ENCODE data around the gene TPCN1. TPM values are rescaled to one million over a fixed set of nuclear protein-coding genes. Genes with fewer than 3 reads are reported as not detected.
A peak's percentile ranks its signal among the peaks of the same experiment; 100 is the strongest.

TPCN1 gene
- total RNA-seq, 1 experiment from 2014 or later = 13.5 TPM

DNA sequence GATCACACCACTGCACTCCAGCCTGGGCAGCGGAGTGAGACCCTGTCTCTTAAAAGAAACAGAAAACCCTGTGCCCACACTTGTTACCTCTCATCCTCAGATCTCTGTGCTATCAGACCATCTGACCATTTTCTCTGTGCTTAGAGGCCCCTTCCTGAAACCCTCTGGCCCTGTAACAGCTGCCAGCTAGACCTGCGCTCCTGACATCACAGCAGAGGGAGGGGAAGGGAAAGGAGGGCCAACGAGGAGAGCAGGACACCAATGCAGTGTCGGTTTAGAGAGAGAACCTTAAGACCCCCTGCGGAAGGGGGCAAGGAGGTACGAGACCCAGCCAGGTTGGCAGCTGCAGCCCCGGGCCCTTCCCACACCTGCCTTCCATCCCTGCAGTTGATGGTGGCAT lies 71.3 kb downstream of the TPCN1 start:
- Mint-ChIP-seq H3K4me3 (no peak overlapping the region), H3K27me3 (ENCODE audit: low read depth) (no peaks in the 10 kb centered on the region), H3K36me3 (ENCODE audit: insufficient read depth in 1 of 3, low read depth in 3 of 3) (peaks cover 3 to 19% (median 6%) of the 10 kb centered on the region in 3 experiments; a peak in 5 of 7 replicates), H3K27ac (0 out of 7 replicates have a peak overlapping the region, but pooled peaks of 1 of the 3 experiments have one; percentile 24), H3K9me3 (no peaks in the 10 kb centered on the region), H3K4me1 (peaks cover 0 to 2% of the 10 kb centered on the region in 2 experiments; a peak in 2 of 4 replicates)
- H3K4me2 ChIP-seq (ENCODE audit: insufficient read depth, insufficient read length, low read length) = no peak overlapping the region
- H3K27ac ChIP-seq (ENCODE audit: insufficient read length, low read depth, low read length) = no peak overlapping the region
- no peaks in the 10 kb centered on the region for H3K23me2 ChIP-seq (ENCODE audit: insufficient read length, low read depth, low read length, poor library complexity, severe bottlenecking)
- H3T11ph ChIP-seq (ENCODE audit: low read length) = no peak overlapping the region
- TF ChIP-seq, protein P1, sequence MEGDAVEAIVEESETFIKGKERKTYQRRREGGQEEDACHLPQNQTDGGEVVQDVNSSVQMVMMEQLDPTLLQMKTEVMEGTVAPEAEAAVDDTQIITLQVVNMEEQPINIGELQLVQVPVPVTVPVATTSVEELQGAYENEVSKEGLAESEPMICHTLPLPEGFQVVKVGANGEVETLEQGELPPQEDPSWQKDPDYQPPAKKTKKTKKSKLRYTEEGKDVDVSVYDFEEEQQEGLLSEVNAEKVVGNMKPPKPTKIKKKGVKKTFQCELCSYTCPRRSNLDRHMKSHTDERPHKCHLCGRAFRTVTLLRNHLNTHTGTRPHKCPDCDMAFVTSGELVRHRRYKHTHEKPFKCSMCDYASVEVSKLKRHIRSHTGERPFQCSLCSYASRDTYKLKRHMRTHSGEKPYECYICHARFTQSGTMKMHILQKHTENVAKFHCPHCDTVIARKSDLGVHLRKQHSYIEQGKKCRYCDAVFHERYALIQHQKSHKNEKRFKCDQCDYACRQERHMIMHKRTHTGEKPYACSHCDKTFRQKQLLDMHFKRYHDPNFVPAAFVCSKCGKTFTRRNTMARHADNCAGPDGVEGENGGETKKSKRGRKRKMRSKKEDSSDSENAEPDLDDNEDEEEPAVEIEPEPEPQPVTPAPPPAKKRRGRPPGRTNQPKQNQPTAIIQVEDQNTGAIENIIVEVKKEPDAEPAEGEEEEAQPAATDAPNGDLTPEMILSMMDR (conservative IDR thresholded peaks at IDR 0.05) = no peak
- H3K18ac ChIP-seq (ENCODE audit: insufficient read length, low read depth, low read length) = no peak overlapping the region
- no peaks in the 10 kb centered on the region for H4K20me1 ChIP-seq (ENCODE audit: control insufficient read depth, insufficient read depth, insufficient read length)
- no peak overlapping the region for H4K91ac ChIP-seq (ENCODE audit: insufficient read length, low read depth, low read length)
- no peak overlapping the region for H4K5ac ChIP-seq (ENCODE audit: insufficient read length, low read depth, low read length)
- H2BK15ac ChIP-seq (ENCODE audit: low read depth, low read length) = no peak overlapping the region
- H4K8ac ChIP-seq (replicated peaks; ENCODE audit: insufficient read length, low read depth, low read length) = no peak overlapping the region
- no peak overlapping the region for H2BK5ac ChIP-seq (ENCODE audit: insufficient read length, low read length)
- DNase-seq = no peak
- H3K79me1 ChIP-seq (ENCODE audit: insufficient read depth, low read depth, low read length, poor library complexity, severe bottlenecking) = no peaks in the 10 kb centered on the region
- no peak overlapping the region for H2AK5ac ChIP-seq (ENCODE audit: insufficient read length, low read length)
- no peak overlapping the region for H3K9ac ChIP-seq (ENCODE audit: extremely low read depth, insufficient read length, low read length)
- no peak overlapping the region for H2BK120ac ChIP-seq (ENCODE audit: low read depth, low read length, poor library complexity, severe bottlenecking)
- no peak overlapping the region for H3K56ac ChIP-seq (ENCODE audit: insufficient read length, low read depth, low read length)
- no peak overlapping the region for H2BK12ac ChIP-seq (ENCODE audit: insufficient read length, low read depth, low read length)
- no peak overlapping the region for H3K14ac ChIP-seq (ENCODE audit: insufficient read depth, low read length)
- no peak overlapping the region for H3K23ac ChIP-seq (ENCODE audit: insufficient read length, low read depth, low read length)
- no peaks in the 10 kb centered on the region for H3K79me2 ChIP-seq (ENCODE audit: insufficient read depth, low read length)
- no peaks in the 10 kb centered on the region for H3K9me3 ChIP-seq (ENCODE audit: control insufficient read depth, low read depth, low read length)
- H3K27me3 ChIP-seq (ENCODE audit: insufficient read depth, low read length) = no peaks in the 10 kb centered on the region
- no CpG with 5 or more reads among the region's 7 CpGs for WGBS (ENCODE audit: extremely low coverage, insufficient read length, low lambda C conversion rate)
- H3K4me1 ChIP-seq (ENCODE audit: insufficient read depth, low read length) = no peaks in the 10 kb centered on the region
- no peak overlapping the region for H3K4ac ChIP-seq (ENCODE audit: low read depth, low read length)
- no peak overlapping the region for H2AFZ ChIP-seq (ENCODE audit: low read length)
- no peak overlapping the region for H2BK20ac ChIP-seq (ENCODE audit: low read depth, low read length, poor library complexity, severe bottlenecking)

Measured in H9 (cell line).